ENCODE measurements around the gene FOS.

Gene FOS

GRCh38 chr14:75313294-75313693 lies 34.7 kb downstream of the FOS start:
- H3K4me3 ChIP-seq (replicated peaks in 1 of 2; ENCODE audit: low read depth in 2 of 2, low read length in 2 of 2) = no peak overlapping the region
- TF ChIP-seq CTCF (IDR thresholded peaks at IDR 0.05; ENCODE audit: low read depth, low read length) = no peak
- DNase-seq (ENCODE audit: low read depth in 2 of 2) = no peak

DNA sequence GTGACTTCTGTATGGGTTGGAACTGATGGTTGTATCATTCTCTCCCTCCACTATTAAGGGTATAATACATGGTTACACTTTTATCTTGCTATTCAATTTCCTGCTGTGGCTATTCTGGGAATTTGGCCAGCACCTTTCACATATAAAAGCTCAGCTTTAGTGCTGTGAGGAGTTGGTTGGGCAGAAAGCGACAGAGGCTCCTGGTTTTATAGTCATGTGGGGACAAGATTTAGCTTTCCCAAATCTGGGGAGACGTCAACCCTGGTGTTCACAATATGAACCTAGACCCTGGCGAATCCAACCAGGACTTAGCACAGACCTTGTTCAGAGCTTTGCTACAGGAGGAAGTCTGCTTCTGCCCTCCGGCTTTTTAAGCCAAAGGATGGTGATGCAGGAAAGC lies 36.5 kb downstream of the FOS start:
- no peak for TF ChIP-seq CTCF (IDR thresholded peaks at IDR 0.05; ENCODE audit: low read depth, low read length)
- no peak overlapping the region for H3K4me3 ChIP-seq (replicated peaks in 1 of 2; ENCODE audit: low read depth in 2 of 2, low read length in 2 of 2)
- peak; percentile 67 to 91 for DNase-seq (ENCODE audit: low read depth in 2 of 2)

- no peak for TF ChIP-seq CTCF (IDR thresholded peaks at IDR 0.05; ENCODE audit: low read depth, low read length)
- DNase-seq (ENCODE audit: low read depth in 2 of 2) = no peak
Observed at GRCh38 chr14:75317148-75317547, 38.5 kb downstream of the FOS start.

DNA sequence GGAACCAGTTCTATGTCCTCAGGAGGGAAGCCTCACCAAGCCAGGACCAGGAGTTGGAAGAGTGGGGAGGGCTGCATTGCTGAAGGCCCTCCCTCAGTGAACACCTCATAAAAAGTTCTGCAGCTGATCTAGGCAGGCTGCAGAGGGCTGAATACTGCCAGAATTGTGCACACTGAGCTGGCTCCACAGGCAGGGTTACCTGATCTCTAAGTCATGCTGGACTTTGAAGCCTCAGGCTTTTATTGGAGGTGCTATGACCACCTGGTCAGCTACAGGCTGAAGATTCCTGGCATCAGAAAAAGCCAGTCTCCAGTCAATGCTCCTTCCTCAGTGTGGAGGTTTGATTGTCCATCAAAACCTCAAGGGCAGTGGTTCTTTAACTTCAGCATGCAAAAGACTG lies 39.7 kb downstream of the FOS start:
- no peak overlapping the region for H3K4me3 ChIP-seq (replicated peaks in 1 of 2; ENCODE audit: low read depth in 2 of 2, low read length in 2 of 2)
- TF ChIP-seq CTCF (IDR thresholded peaks at IDR 0.05; ENCODE audit: low read depth, low read length) = no peak
- no peak for DNase-seq (ENCODE audit: low read depth in 2 of 2)

More at GRCh38 chr14:75317148-75317547, 38.5 kb downstream of the FOS start:
- no peak overlapping the region for H3K4me3 ChIP-seq (replicated peaks in 1 of 2; ENCODE audit: low read depth in 2 of 2, low read length in 2 of 2)

DNA sequence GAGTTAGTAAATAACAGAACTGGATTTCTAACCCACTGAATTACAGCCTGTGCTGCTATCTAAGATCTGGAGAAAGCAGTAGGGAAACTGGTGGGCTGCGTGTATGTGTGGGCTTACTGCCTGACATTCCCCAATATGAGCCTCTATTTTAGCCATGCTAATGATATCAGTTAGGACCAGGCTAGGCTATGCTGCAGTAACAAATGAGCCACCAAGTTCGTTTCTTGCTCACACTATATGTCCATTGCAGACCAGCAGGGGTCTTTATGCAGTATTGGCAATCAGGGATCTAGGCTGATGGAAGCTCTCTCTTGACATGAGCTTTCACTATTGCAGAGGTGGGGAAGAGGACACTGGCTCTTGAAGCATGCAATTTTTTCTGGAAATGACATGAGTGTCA lies 40.4 kb downstream of the FOS start:
- H3K4me3 ChIP-seq (replicated peaks in 1 of 2; ENCODE audit: low read depth in 2 of 2, low read length in 2 of 2) = no peak overlapping the region
- no peak for DNase-seq (ENCODE audit: low read depth in 2 of 2)
- TF ChIP-seq CTCF (IDR thresholded peaks at IDR 0.05; ENCODE audit: low read depth, low read length) = no peak

DNA sequence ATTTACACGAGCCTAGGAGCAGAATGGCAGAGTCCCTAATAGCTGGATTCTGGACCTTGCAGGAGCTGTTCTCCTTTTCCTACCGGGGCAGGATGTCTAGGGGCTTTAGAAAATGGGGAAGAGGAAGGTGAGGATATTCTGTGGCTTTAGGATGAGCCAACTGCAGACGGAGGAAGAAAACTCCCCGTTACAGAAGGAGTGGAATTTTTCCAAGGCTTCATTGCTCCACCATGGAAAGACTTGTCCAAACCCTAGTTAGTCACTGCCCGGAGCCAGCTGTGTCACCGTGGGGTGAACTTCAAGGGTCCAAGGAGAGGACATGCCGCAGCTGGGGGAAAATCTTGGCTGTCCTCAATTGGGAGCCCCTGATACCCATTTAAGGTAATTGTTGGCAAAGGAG lies 41.6 kb downstream of the FOS start:
- DNase-seq (ENCODE audit: low read depth in 2 of 2) = no peak
- no peak for TF ChIP-seq CTCF (IDR thresholded peaks at IDR 0.05; ENCODE audit: low read depth, low read length)
- H3K4me3 ChIP-seq (replicated peaks in 1 of 2; ENCODE audit: low read depth in 2 of 2, low read length in 2 of 2) = no peak overlapping the region

DNA sequence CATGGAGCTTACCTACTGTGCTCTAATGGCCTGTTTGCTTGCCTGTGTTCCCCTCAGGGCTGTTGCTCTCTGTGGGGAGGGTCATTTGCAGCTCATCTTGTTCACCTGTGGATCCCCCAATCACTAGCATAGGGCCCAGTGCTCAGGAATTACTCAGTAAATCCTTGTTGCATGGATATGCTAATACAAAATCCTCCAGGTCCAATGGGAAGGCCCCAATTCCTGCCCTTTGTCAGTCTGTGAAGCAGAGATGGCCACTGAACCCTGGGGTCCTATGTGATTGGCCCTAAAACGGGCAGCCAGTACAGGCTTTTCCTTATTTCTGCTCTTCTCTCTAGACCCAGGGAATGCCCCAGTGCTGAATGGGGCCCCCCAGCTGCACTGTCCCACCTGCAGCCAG lies 44.1 kb downstream of the FOS start:
- TF ChIP-seq CTCF (IDR thresholded peaks at IDR 0.05; ENCODE audit: low read depth, low read length) = no peak
- H3K4me3 ChIP-seq (replicated peaks in 1 of 2; ENCODE audit: low read depth in 2 of 2, low read length in 2 of 2) = no peak overlapping the region

More for the DNA sequence above, 44.1 kb downstream of the FOS start:
- no peak for DNase-seq (ENCODE audit: low read depth in 2 of 2)
